Effector memory CD4-positive, alpha-beta T cell (primary cell): ENCODE measurements around the gene BSPRY.

Experiments used
- DNase-seq, 3 donors: peaks; one replicate each; pipeline ENCODE4 v3.0.0-alpha.2; 2020
- H3K27ac ChIP-seq: 2 replicates; pipeline ENCODE4 v1.7.0; 2013; ENCODE audit warnings: mild to moderate bottlenecking, low read length, moderate library complexity; ENCODE audit not compliant: insufficient read depth, poor library complexity, severe bottlenecking
- H3K27me3 ChIP-seq: replicated peaks from 2 replicates; pipeline ENCODE4 v1.7.0; 2013; ENCODE audit warnings: mild to moderate bottlenecking, low read length; ENCODE audit not compliant: insufficient read depth, control insufficient read depth, poor library complexity, severe bottlenecking
- H3K36me3 ChIP-seq: 2 replicates; pipeline ENCODE4 v1.7.0; 2013; ENCODE audit warnings: mild to moderate bottlenecking, low read length, moderate library complexity; ENCODE audit not compliant: control insufficient read depth, insufficient read depth
- H3K4me1 ChIP-seq: 2 replicates; pipeline ENCODE4 v1.7.0; 2013; ENCODE audit warnings: low read length, mild to moderate bottlenecking; ENCODE audit not compliant: control insufficient read depth, insufficient read depth, poor library complexity, severe bottlenecking
- H3K4me3 ChIP-seq: 2 replicates; pipeline ENCODE4 v1.7.0; 2013; ENCODE audit warnings: low read length, low read depth, mild to moderate bottlenecking; ENCODE audit not compliant: insufficient read depth, poor library complexity, severe bottlenecking
- H3K9me3 ChIP-seq: 2 replicates; pipeline ENCODE4 v1.7.0; 2013; ENCODE audit warnings: mild to moderate bottlenecking, low read length, moderate library complexity; ENCODE audit not compliant: control insufficient read depth

The BSPRY gene

GRCh38 chr9:113368348-113368981 is 19.1 kb downstream of the BSPRY start:
- Histone ChIP-seq H3K4me1 (no peaks in the 10 kb centered on the region), H3K36me3 (peaks cover 7% of the 10 kb centered on the region), H3K4me3 (no peak overlapping the region), H3K27ac (no peak overlapping the region), H3K9me3 (no peaks in the 10 kb centered on the region), H3K27me3 (no peaks in the 10 kb centered on the region)
- DNase-seq: no peak

GRCh38 chr9:113368982-113369854 is 19.9 kb downstream of the BSPRY start:
- no peak overlapping the region for H3K4me3 ChIP-seq

GRCh38 chr9:113369855-113370140 is 20.5 kb downstream of the BSPRY start:
- H3K4me3 ChIP-seq: no peak overlapping the region
- H3K27me3 ChIP-seq: no peaks in the 10 kb centered on the region
- H3K4me1 ChIP-seq: no peaks in the 10 kb centered on the region
- H3K9me3 ChIP-seq: no peaks in the 10 kb centered on the region
- DNase-seq: no peak
- H3K27ac ChIP-seq: no peak overlapping the region
- H3K36me3 ChIP-seq: peaks cover 17% of the 10 kb centered on the region

More at GRCh38 chr9:113368982-113369854, 19.9 kb downstream of the BSPRY start:
- no peaks in the 10 kb centered on the region for H3K4me1 ChIP-seq
- DNase-seq: no peak
- no peaks in the 10 kb centered on the region for H3K9me3 ChIP-seq
- peaks cover 13% of the 10 kb centered on the region for H3K36me3 ChIP-seq
- no peaks in the 10 kb centered on the region for H3K27me3 ChIP-seq
- no peak overlapping the region for H3K27ac ChIP-seq

GRCh38 chr9:113370806-113371325 is 21.5 kb downstream of the BSPRY start:
- H3K4me3 ChIP-seq: no peak overlapping the region
- DNase-seq: no peak
- H3K36me3 ChIP-seq: peaks cover 17% of the 10 kb centered on the region
- H3K27me3 ChIP-seq: no peaks in the 10 kb centered on the region
- no peak overlapping the region for H3K27ac ChIP-seq
- peaks cover 3% of the 10 kb centered on the region for H3K4me1 ChIP-seq
- H3K9me3 ChIP-seq: no peaks in the 10 kb centered on the region

- Histone ChIP-seq H3K27ac (no peak overlapping the region), H3K27me3 (no peaks in the 10 kb centered on the region)
Measured at GRCh38 chr9:113372059-113372458, 22.7 kb downstream of the BSPRY start.

GRCh38 chr9:113373256-113373655 is 23.9 kb downstream of the BSPRY start:
- H3K4me1 ChIP-seq: peaks cover 3% of the 10 kb centered on the region
- peaks cover 17% of the 10 kb centered on the region for H3K36me3 ChIP-seq

More at GRCh38 chr9:113372059-113372458, 22.7 kb downstream of the BSPRY start:
- no peak overlapping the region for H3K4me3 ChIP-seq
- H3K9me3 ChIP-seq: no peaks in the 10 kb centered on the region
- DNase-seq: no peak
- peaks cover 3% of the 10 kb centered on the region for H3K4me1 ChIP-seq
- H3K36me3 ChIP-seq: peaks cover 17% of the 10 kb centered on the region

GRCh38 chr9:113373676-113374392 is 24.5 kb downstream of the BSPRY start:
- Histone ChIP-seq H3K36me3 (peaks cover 17% of the 10 kb centered on the region), H3K4me3 (no peak overlapping the region), H3K9me3 (no peaks in the 10 kb centered on the region), H3K4me1 (peaks cover 3% of the 10 kb centered on the region), H3K27ac (no peak overlapping the region), H3K27me3 (no peaks in the 10 kb centered on the region)
- no peak for DNase-seq

More at GRCh38 chr9:113373256-113373655, 23.9 kb downstream of the BSPRY start:
- no peak overlapping the region for H3K27ac ChIP-seq
- H3K4me3 ChIP-seq: no peak overlapping the region
- H3K27me3 ChIP-seq: no peaks in the 10 kb centered on the region
- no peak for DNase-seq
- H3K9me3 ChIP-seq: no peaks in the 10 kb centered on the region

- H3K27me3 ChIP-seq: no peaks in the 10 kb centered on the region
- H3K9me3 ChIP-seq: no peaks in the 10 kb centered on the region
- H3K36me3 ChIP-seq: peaks cover 17% of the 10 kb centered on the region
- no peak overlapping the region for H3K27ac ChIP-seq
- H3K4me1 ChIP-seq: peaks cover 3% of the 10 kb centered on the region
- DNase-seq: no peak
- H3K4me3 ChIP-seq: no peak overlapping the region
Measured at GRCh38 chr9:113375057-113376023, 26.0 kb downstream of the BSPRY start.
